IPS DF 19.7 (cell line): ENCODE data around the gene ARSG.

ENCODE experiments used
- DNase-seq: peaks from one replicate; pipeline ENCODE4 v3.0.0-alpha.2; 2013; ENCODE audit warnings: low read depth, low spot score

Gene ARSG

GRCh38 chr17:68377771-68378267 is 86.5 kb downstream of the ARSG start:
- DNase-seq, result no peak

DNA sequence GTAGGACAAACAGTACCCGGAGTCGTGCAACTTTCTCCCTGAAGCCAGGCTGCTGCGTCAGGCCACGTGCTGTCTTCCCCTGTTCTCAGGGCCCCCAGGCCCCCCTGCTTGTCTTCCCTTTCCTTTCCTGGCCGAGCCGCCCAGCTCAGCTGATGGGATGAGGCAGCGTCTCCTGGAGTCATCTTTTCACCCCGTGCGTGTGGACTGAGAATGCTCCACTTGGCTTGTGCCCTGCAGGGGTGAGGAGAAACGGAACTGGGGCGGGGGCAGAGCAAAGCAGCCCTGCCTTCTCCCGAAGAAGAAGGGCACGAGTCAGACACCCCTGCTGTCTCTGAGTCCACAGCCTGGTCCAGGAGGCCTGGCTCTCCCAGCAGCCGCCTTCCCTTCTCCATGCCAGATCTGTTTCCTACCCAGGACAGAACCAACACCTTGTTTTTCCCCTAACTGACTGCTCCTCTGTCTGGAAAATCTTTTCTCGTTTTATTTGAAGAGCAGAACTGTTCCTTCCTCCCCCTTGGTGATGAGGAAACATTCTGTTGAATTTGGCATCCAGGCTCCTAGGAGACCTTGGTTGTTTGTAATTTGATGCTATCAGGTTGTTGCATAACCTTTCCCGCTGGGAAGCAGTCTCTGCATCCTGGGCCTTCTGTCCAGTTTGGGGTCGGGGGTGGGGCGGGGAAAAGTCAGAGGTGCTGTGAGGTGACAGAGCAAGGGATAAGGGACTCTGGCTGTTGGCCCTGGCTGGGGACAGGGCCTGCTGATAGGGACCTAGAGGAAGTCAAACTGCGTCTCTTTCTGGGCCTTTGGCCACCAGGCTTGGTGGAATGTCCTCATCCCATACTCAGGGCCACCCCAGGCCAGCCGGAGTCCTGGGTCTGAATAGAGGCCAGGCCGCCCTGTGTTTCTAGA is 87.2 kb downstream of the ARSG start:
- peak; percentile 30 for DNase-seq

GRCh38 chr17:68379177-68379510 is 87.8 kb downstream of the ARSG start:
- no peak for DNase-seq

DNA sequence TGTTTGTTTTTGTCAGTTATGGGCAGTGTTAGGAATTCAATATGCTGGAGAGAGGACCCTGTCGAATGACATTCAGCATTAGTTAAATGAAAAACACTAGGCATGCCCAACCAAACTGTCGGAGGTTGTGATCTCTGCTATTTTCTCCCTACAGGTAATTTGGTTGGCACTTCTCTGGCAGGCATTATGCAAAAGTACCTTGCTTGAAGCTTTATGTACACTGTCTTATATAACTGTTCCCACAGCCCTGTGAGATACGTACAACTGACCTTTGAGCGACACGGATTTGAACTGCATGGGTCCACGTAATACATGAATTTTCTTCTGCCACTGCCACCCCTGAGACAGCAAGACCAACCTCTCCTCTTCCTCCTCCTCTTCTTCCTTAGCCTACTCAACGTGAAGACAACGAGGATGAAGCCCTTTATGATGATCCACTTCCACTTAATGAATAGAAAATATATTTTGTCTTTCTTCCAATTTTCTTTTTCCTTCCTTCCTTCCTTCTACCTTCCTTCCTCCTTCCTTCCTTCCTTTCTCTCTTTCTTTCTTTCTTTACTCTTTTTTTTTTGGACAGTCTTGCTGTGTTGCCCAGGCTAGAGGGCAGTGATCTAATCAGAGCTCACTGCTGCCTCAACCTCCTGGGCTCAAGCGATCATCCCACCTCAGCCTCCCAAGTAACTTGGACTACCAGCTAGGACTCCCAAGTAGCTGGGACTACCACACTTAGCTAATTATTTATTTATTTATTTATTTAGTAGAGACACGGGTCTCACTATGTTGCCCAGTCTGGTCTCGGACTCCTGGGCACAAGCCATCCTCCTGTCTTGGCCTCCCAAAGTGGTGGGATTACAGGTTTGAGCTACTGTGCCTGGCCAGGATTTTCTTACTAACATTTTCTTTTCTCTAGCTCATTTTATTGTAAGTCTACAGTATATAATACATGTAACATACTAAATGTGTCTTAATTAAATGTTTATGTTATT is 88.7 kb downstream of the ARSG start:
- DNase-seq, result no peak

GRCh38 chr17:68381076-68381900 is 90.0 kb downstream of the ARSG start:
- no peak for DNase-seq

DNA sequence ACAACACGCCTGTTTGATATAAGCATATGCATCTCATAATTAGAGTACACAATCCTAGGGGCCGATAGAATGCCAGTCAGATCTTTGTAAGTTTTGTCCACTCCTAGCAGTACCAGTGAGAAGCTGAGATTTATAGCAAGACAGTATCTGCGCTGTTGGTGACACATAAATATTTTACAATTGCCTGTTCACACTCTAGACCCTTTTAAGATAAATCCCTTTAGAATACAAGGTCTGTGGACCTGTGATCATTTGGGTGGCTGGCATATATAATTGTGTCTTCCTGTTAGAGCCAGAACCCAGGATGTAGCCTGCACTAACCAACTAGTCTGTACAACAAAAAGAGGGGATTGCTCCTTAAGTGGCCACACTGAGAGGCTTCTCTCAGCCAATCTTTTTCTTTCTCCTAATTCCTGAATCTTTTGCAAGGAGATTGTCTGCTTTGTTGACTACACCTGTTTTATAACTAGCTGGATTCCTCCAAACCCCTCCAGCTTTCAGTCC is 91.3 kb downstream of the ARSG start:
- no peak for DNase-seq

- DNase-seq, result no peak
Observed at GRCh38 chr17:68383120-68383442, 91.8 kb downstream of the ARSG start.

- no peak for DNase-seq
Observed at GRCh38 chr17:68383443-68384321, 92.4 kb downstream of the ARSG start.

DNA sequence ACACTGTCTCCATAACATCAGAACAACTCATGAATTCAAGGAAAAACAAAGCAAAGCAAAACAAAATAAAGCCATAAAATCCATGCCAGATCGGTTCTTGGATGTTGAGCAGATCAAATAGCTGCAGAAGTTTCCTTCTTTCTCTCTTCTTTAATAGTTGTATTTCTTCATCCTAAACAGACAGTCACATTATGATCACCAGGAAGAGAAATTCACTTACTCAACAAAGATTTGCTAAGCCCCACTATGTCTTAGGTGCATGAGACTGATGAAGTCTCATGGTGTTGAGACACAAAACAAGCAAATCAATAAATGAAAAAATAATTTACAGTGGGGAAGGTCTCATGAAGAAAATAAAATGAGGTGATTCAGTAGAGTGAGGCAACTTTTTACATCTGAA is 93.2 kb downstream of the ARSG start:
- DNase-seq, result no peak

DNA sequence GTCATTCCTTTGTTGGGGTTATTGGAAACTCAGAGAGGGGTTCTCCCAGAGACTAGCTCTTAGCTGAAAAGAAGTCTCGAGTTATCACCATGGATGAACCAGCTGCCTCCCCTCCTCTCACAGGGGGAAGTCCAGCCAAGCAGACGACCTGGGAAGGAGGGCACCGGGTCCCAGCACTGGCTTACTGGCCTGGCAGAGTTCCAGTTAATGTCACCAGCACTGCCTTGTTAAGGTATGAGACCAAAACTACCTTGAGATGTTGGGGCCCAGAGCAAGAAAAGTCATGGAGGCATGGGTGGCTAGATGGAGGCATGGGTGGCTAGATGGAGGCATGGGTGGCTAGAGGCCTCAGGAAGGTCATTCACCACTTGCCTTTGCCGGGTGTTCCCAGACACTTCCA is 93.6 kb downstream of the ARSG start:
- no peak for DNase-seq

- DNase-seq, result no peak
Observed at GRCh38 chr17:68385490-68386215, 94.4 kb downstream of the ARSG start.

GRCh38 chr17:68387435-68388218 is 96.3 kb downstream of the ARSG start:
- DNase-seq, result no peak

DNA sequence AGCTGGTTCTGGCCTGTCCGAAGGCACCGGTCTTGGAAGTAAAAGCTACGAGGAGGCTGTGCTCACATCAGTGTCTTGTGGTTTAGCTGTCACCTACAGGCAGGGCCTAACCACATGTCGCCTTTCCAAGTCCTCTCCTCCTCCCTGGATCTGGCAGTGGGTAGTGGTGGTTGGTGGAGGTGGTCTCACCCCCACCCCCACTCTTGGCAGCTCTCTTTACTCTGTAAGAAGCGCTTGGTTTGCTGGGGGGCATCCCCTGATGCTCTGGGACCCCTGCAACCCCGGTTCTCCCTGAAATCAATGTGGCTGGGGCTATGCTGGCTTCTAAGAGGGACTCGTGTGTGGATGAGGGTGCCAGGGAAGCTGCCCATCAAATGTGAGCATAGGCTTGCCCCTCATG is 97.7 kb downstream of the ARSG start:
- no peak for DNase-seq

DNA sequence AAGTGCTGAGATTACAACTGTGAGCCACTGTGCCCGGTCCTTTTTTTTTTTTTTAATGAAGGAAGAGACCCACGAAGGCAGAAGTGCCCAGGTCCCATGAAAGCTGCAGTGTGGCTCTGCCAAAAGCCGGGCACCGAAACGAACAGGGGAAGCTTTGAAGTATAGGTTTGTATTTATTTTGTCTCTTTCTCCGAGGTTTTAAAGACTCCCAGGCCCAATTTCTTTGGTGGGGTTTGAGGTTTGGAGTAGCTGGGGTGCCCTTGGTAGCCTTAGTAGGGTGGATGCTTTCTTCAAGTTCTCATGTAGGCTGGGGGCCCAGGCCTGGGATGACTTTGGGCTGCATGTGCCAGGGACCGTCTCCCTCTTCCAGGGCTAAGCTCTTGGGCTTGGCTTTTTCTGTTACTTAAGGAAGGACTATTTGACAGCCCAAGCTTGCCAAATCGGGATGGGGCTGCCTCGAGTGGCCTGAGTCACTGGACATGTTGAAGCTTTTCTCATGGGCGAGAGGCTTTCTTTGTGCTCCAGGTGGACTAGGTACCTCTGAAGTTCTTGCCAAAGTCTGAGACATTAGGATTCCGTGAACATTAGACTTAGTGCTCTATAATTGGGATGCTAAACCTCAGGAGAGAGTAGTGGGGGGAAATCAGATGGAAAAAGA is 99.7 kb downstream of the ARSG start:
- DNase-seq, result no peak

DNA sequence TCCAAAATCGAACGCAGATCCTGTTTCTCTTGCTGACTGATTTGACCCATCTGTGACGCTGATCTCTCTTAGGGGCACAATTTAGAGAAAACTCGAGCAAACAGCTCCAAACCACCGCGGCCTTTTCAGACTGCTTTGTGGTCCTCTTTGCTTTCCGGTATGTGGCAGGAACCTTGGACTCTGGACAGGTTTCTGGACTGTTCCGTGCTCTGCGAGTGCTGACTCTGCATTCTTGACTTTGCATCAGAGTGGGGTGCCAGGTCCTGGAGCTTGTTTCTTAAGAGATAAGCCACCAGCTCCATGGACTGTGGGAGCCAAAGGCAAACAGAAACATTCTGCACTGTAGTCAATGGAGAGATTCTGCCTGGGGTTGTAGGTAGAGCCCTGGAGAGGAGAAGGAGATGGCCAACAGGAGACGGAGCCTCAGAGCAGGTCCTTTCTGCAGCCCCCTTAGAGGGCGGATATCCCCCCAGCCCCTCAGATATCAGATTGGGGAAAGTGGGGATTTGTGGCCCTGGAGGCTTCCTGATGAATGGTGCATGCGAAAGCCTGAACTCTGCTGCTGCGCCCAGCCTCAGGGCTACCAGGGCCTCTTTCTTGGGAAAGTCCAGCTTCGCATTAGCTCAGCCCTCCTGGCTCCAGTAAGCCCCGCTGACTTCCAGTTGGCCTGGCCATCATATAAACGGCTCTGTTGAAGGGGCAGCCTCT is 100.4 kb downstream of the ARSG start:
- DNase-seq, result no peak

- DNase-seq, result no peak
Observed at GRCh38 chr17:68394608-68395331, 103.5 kb downstream of the ARSG start.
